GM18861 (cell line): ENCODE measurements around the gene SNX19.

Experiments used
- ATAC-seq: cut with Tn5 transposase; IDR thresholded peaks from one replicate; pipeline ENCODE4 v1.9.1; 2021; ENCODE audit not compliant: unreplicated experiment

The SNX19 gene

DNA sequence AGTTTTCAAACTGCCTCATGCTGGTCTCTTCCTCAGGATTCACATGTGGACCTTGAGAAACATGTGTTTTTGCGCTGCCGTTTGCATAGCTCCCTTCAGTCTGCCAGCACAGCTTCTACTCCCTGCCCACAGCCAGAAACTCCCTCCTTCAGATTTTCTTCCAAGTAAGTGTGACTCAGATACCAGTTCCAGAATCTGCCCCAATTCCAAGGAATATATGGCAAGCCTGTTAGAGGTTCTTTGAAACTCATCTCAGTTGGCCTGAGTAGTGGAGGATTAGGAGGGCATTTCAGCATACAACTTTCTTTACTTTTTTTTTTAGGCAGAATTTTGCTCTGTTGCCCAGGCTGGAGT lies 67.1 kb downstream of the SNX19 start:
- no peak for ATAC-seq

DNA sequence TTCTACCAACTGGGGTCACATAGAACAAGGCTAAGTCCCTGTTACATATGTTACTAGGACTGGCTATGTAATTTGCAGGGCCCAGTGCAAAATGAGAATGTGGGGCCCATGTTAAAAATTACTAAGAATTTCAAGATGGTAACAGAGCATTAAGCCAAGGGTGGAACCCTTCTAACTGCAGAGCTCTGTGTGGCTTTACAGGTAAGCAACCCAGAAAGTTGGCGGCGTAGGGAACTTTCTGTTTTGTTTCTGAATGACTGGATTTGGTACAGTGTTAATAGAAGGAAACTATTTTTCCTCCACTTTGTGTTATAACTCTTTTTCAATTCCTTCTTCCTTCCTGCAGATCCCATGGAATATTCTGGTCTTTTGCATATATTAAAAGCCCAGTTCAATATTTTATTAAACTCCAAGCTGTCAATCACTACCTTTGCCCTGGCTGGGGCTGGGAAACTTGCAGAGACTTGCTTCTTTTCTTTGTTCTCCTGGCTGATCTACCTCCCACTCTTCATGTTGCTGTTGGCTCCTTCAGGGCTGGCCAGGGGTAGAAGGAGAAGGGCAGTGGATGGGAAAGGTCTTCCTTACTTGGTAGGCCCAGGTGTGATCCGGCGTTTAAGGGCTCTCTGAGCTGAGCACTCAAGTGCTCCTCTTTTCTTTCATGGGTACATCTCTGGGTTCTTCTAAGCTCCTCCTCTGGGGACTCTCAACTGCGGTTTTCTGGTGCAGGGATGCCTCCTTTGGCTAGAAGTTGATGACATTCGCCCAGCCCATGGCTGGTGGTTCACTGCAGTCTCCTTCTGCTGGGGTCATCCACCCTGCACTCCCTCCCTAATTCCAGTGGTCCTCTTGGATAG lies 67.7 kb downstream of the SNX19 start:
- no peak for ATAC-seq

GRCh38 chr11:130847517-130847916 lies 68.8 kb downstream of the SNX19 start:
- no peak for ATAC-seq

DNA sequence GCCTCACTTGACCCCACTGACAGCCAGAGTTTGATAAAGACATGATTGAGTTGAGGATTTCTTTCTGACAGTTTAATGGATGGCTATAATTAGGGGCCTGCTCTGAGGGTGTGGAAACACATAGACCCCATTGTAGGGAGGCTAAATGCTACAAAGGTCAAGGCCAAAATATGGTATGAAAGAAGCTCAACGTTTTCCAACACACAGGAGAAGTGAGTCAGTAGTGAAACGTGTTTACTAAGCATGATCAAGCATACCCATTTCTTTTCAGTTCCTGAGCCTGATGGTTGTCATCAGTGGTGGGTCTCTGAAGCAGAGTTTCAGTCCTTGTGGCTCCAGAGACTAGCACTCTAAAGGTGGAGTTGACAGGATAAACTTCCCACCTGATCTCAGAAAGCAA lies 69.7 kb downstream of the SNX19 start:
- ATAC-seq: no peak

- ATAC-seq: no peak
These were observed 74.3 kb downstream of the SNX19 start for GRCh38 chr11:130842001-130842400.

GRCh38 chr11:130840679-130841078 lies 75.6 kb downstream of the SNX19 start:
- ATAC-seq: no peak

DNA sequence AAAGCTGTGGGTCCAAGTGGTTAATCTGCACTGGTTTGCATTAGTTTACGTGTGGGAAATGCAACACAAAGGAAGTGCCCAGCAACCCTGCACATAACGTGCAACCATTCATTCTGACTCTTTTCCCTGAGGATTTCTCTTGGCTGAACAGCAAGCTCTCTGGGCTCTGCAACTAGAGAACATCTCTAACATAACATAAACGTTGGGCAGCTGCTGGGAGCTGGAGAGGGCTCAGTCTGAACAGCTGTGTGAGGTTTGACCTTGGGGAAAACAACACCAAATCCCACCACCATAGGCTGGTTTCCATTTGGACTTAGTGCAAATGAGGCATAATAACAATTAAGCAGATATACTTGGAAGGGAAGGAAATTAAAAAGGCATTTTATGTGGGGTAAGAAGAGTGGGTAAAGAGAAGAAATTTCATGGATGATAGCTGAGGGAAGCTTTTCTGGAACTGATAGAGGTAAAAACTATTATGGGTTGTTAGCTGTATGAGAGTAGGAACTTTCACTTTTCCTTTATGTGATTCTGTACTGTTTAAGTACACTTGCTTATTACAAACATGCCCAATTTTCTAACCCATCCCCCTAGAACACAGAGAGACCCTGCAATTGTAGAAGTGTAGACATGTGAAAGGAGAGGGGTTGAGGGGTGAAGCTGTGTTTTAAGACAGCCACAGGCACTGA lies 76.2 kb downstream of the SNX19 start:
- no peak for ATAC-seq

GRCh38 chr11:130837194-130837593 lies 79.1 kb downstream of the SNX19 start:
- ATAC-seq: no peak

GRCh38 chr11:130834886-130835285 lies 81.4 kb downstream of the SNX19 start:
- no peak for ATAC-seq

GRCh38 chr11:130832566-130833425 lies 83.5 kb downstream of the SNX19 start:
- ATAC-seq: no peak

- ATAC-seq: no peak
These were observed 84.3 kb downstream of the SNX19 start for GRCh38 chr11:130831976-130832375.

DNA sequence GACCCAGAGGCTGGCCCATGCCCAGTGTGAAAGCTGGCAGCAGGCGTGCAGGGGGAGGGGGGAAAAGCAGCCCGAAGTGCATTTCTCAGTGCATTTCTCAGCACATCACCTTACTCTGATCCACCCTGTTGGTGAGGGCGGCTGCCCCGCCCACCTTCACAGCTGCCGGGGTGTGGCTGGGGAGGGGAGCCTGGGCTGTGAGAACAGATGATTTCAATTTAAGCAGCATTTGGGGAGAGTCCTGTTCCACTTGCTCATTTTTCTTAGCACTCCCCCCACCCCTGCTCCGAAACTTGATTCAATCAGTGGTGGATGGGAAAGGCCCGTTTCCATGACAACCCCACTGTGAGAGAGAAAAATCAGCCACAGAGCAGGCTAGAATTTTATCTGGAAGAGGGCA lies 84.8 kb downstream of the SNX19 start:
- ATAC-seq: no peak

DNA sequence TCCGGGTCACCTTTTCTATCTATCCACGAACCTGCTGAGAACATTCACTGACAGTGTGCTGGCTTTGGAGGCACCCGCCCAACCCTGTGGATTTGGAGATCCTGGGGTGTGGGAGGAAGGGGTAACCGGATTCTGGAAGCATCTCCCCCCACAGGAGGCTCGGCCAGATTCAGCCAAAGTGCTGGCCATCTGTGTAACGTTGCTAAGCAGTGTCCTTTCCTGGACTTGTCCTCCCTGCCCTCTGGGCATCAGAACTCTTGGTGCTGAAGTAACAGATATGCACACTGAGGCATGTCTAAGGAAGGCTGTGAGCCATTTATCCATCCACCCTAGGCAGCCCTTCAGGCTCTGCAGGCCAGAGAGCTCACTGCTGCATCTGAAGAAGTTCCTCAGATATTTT lies 85.7 kb downstream of the SNX19 start:
- no peak for ATAC-seq

DNA sequence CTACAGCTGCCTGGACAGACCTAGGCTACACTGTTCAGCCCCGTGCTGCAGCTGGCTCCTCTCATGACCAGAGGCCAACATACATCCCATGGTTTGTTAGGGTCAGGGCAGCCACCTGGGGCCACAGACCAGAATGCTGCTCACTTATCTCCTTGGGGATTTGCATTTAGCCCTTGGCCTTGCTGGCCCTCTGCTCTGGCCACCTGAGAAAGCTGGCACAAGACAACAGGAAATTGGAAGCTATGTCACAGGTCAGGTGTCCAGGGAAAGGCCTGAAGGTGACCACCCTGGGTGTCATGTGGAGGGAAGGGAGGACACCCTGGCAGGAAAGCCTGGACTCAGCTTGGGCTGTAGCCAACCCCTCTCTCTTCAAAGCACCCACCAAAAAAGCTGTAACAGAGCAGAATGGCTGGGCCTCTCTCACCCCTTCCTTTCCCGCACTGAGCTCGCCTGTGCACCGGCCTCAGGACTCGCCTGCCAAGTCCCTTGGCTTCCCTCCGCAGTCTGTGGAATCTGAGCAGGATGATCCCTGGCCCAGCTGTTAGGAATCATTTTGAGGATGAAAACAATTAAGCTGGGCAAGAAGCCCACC lies 86.3 kb downstream of the SNX19 start:
- ATAC-seq: no peak

GRCh38 chr11:130828741-130829140 lies 87.5 kb downstream of the SNX19 start:
- no peak for ATAC-seq

GRCh38 chr11:130827451-130828377 lies 88.6 kb downstream of the SNX19 start:
- no peak for ATAC-seq

DNA sequence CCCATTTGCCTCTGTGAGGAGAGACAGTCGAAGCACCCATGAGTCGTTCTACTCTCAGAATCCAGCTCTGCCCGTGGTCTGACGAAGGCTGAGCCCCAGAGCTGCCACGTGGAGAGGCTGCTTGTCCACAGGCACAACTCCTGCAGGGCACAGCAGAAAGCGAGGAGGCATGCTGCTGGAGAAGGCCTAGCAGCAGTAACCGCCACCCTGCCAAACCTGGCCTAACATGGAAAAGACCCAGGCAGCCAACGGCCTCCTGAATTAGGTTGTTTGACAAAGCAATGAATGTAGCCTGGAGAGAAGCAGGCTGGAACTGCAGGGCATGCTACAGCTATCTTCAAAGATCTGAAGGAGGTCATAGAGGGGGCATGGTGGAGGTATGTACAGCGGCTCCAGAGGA lies 89.7 kb downstream of the SNX19 start:
- no peak for ATAC-seq

DNA sequence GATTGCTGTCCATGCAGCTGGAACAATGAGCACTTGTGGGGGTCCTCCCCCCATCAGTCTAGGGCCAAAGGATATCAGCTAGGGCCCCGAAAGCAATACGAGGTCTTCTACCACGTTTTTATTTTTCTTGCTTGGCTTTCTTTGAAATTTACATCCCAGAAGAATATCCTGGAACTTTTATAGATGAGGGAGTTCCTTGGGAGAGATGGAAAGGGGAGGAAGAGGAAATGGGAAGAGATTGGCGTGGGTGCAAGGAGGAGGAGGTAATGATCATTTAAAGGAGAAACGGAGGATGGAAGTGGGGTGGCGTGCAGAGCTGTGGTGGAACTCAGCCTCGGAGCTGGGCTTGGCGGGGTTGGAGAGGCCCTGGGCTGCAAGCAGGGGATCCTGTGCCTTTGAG lies 90.3 kb downstream of the SNX19 start:
- no peak for ATAC-seq

GRCh38 chr11:130825561-130825960 lies 90.7 kb downstream of the SNX19 start:
- ATAC-seq: no peak
